Activated CD8-positive, alpha-beta memory T cell treated with anti-CD3 and anti-CD28 coated beads, Interleukin-2, amount 50 U/mL, for 4 hours (primary cell): ENCODE measurements around the gene DHRS11.
"Not testable (repeated sequence)": the region's sequence is repeated elsewhere in the genome, so short reads cannot be mapped to it uniquely, and the experiment has no call there.

Experiments
- DNase-seq: peaks from one replicate; pipeline ENCODE4 v3.0.0-alpha.2; 2020

DHRS11 gene

GRCh38 chr17:36594626-36595401 lies 3.1 kb downstream of the DHRS11 start:
- no peak for DNase-seq

DNA sequence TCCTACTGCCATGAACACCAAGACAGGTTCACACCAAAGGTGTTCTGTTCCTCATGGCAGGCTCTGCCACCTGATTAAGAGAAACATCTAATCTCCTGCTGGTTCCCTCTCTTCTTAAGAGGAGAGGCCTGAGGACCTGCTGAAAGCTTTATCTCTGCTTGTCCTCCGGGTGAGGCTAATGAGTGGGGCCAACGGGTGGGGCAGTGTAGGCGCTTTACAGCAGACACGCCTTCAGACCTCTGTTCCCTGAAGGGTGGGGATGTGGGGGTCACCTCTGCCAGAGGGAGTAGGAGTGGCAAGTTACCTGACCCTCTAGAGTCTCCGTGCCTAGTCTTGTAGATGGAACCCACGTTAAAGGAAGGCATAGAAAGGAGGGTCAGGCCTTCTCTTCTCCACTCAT lies 5.5 kb downstream of the DHRS11 start:
- DNase-seq = no peak

GRCh38 chr17:36597866-36598777 lies 6.4 kb downstream of the DHRS11 start:
- no peak for DNase-seq

DNA sequence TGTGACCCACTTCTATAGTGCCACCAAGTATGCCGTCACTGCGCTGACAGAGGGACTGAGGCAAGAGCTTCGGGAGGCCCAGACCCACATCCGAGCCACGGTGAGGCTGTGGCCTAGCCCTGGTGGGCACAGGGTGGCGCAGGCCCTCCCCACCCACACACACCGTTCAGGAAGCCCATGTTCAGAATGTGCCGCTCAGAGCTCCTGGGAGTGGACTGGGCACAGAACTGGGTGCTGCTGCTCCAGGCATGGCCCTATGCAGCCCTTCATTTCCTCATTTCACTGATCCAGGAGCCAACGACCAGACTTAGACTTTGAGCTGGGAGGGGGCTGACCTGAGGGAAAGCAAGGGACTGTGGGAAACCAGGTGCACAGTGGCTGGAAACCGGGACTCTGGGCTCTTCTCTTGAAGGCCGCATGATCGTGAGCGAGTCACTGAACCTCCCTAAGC lies 7.3 kb downstream of the DHRS11 start:
- no peak for DNase-seq

- no peak for DNase-seq
Measured at GRCh38 chr17:36599546-36600250, 8.0 kb downstream of the DHRS11 start.

- DNase-seq = no peak
Measured at GRCh38 chr17:36600465-36600864, 8.8 kb downstream of the DHRS11 start.

- no peak for DNase-seq
Measured at GRCh38 chr17:36600936-36601302, 9.2 kb downstream of the DHRS11 start.

DNA sequence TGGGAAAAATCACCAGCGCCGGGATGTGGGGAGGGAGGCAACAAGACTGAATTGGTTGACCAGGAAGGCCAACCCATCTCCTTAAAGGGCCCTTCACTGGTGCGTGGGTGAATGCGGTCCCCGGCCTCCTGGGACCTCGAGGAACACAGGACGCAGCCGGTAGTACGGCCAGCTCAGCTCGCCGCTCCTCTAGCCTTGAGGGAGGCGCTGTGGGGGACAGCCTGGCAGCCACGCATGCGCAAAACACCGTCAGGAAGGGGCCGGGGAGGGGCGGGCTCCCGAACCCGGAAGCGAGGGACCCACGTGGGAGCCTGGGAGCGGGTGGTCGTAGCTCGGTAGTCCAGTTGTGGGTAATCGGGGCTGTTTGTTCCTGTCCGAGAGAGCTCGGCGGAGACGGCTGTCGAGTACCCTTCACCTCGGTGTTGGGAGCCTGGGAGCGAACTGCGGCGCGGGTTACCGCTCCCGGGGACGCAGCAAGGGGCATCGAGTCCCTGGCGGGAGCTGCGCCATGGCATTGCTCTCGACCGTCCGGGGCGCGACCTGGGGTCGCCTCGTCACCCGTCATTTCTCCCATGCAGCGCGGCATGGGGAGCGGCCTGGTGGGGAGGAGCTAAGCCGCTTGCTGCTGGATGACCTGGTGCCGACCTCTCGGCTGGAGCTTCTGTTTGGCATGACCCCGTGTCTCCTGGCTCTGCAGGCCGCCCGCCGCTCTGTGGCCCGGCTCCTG lies 9.8 kb downstream of the DHRS11 start, which contains the start of gene MRM1:
TSS of gene MRM1 (plus strand) at position 281 of the 727 bp plus-strand sequence. CDS start at position 509, 228 bp downstream.
- peak; percentile 94 for DNase-seq

DNA sequence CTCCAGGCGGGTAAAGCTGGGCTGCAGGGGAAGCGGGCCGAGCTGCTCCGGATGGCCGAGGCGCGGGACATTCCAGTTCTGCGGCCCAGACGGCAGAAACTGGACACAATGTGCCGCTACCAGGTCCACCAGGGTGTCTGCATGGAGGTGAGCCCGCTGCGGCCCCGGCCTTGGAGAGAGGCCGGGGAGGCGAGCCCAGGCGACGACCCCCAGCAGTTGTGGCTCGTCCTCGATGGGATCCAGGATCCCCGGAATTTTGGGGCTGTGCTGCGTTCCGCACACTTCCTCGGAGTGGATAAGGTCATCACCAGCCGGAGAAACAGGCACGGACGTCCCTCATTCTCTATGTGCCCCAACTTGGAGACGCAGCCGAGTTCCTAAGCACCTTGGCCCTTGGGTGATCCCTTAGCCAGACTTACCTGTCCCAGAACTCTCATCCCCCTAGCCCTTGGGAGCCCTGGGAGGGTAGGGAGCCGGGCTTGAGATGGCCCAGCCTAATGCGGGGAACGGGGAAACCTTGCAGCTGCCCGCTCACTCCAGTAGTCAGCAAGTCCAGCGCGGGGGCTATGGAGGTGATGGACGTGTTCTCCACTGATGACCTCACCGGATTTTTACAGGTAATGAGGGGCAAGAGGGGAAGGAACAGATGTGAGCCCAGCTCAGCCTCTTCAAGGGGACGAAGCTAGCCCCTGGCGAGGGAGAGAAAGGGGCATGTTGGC lies 10.5 kb downstream of the DHRS11 start:
- no peak for DNase-seq

GRCh38 chr17:36602924-36603384 lies 11.3 kb downstream of the DHRS11 start:
- DNase-seq = peak; percentile 70

DNA sequence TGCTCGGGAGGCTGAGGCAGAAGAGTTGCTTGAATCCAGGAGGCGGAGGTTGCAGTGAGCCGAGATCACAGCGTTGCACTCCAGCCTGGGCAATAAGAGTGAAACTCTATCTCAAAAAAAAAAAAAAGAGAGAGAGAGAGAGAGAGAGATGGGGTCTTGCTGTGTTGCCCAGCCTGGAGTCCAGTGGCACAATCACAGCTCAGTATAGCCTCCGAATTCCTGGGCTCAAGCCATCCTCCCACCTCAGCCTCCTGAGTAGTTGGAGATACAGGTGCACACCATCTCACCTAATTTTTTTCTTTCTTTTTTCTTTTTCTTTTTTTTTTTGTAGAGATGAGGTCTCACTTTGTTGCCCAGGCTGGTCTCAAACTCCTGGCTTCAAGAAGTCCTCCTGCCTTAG lies 13.3 kb downstream of the DHRS11 start:
- not testable (repeated sequence) for DNase-seq

DNA sequence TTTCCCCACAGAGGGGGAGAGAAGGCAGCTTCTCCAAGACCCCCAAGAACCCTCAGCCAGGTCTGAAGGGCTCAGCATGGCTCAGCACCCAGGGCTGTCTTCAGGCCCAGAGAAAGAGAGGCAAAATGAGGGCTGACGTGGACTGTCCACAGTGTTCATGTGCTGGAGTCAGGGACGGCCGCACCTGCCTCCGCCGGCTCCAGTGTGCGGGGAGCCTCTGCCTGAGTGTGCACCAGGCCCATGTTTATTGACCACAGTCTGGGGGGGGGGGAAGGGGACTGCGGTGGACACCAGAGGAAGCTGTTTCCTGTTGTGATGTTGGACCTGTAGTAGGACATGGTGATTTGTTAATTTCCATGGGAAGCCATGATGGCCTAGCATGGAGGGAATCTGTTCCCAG lies 16.6 kb downstream of the DHRS11 start:
- DNase-seq = no peak

GRCh38 chr17:36608794-36609497 lies 17.3 kb downstream of the DHRS11 start:
- no peak for DNase-seq

- DNase-seq = no peak
Measured at GRCh38 chr17:36609498-36609862, 17.8 kb downstream of the DHRS11 start.

- no peak for DNase-seq
Measured at GRCh38 chr17:36610474-36610873, 18.8 kb downstream of the DHRS11 start.

- DNase-seq = no peak
Measured at GRCh38 chr17:36611345-36612072, 19.8 kb downstream of the DHRS11 start.

- DNase-seq = no peak
Measured at GRCh38 chr17:36612323-36612722, 20.6 kb downstream of the DHRS11 start.

DNA sequence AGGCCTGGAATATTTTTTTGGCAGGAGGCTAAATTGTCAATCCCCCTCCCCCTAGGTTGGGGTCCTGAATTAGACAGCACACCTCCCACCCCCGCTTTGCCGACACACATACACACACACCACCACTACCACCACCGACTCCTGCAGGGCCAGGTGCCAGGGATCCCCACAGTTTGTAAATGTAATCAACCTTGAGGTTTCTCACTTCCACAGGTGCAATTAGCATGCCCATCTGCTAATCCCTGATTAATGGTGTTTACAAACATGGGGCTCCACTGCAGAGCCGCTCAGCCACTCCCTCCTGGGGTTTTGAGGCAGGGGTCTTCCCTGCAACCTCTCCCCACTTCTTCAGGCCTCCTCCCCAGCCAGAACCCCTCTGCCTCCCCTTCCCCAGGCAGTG lies 21.5 kb downstream of the DHRS11 start:
- no peak for DNase-seq

DNA sequence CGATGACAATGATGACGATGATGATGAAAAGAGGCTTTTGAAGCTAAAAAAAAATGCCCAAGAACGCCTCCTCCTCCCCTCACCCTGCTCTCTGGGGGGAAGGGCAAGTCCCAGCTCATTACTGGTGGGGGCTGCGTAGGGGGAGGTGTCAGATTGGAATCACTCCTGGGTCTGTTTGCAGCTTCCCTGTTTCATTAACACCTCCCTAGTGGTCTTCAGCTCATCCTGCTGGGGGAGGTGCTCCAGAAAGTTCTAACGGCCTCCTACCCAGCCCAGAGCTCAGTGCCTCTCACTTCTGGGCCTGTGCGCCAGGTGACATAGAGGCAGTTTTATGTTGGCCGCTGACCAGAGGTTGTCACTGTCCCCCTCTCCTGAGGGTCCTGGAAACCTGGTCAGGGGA lies 22.4 kb downstream of the DHRS11 start:
- no peak for DNase-seq

DNA sequence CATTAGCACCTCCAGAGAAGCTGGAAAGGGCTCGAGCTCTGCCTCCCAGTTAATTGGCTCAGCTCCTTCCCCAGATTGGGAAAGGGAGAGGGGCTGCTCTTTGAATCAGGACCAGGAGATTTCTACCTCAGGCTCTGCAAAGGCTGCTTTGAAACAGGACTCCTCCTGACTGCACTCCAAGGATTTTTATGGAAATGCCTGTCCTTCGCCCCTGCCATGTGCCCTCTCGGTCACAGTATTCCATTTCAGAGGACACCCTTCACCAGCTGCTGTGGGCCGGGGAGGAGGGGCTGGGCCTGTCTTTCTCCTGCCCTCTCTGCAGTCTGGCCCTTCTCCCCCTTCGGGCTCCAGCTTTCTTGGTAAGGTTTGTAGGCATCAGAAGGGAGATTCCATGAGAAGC lies 23.3 kb downstream of the DHRS11 start:
- DNase-seq = no peak
